ENCODE data around the gene NOD2. TPM values are rescaled to one million over a fixed set of nuclear protein-coding genes. Genes with fewer than 3 reads are reported as not detected.
A peak's percentile ranks its signal among the peaks of the same experiment; 100 is the strongest.

Gene NOD2
- total and polyA plus RNA-seq, 2 of the 13 experiments (the other 11 are each of a cell fraction or from before 2014, with no cell fraction given): 0.27 to 0.81 TPM

- Histone ChIP-seq H4K20me1 (ENCODE audit: insufficient read depth, low read length) (no peaks in the 10 kb centered on the region), H3K36me3 (replicated peaks in 1 of 2; ENCODE audit: control insufficient read depth in 1 of 2, insufficient read depth in 2 of 2, low read length in 2 of 2) (no peaks in the 10 kb centered on the region), H3K79me2 (ENCODE audit: insufficient read depth, low read length) (no peaks in the 10 kb centered on the region), H3K4me2 (ENCODE audit: low read depth, low read length) (peak overlapping the region; percentile 54), H3K9me3 (ENCODE audit: low read length) (no peaks in the 10 kb centered on the region), H2AFZ (ENCODE audit: low read length) (peak overlapping the region; percentile 87), H3K4me3 (replicated peaks in 1 of 3; ENCODE audit: insufficient read depth in 1 of 3, low read depth in 2 of 3, low read length in 3 of 3) (peak overlapping the region; percentile 0 to 37 (median 13); a peak in 3 of 6 replicates), H3K27ac (ENCODE audit: extremely low read length, insufficient read depth, low read length) (no peak overlapping the region), H3K27me3 (ENCODE audit: control insufficient read depth in 1 of 2, insufficient read depth in 2 of 2, low read length in 2 of 2) (peaks cover under 1 to 15% of the 10 kb centered on the region in 2 experiments; a peak in 4 of 5 replicates), H3K9ac (ENCODE audit: insufficient read depth, low read depth, low read length) (peak overlapping the region; percentile 41; the same call in 1 of the 2 replicates), H3K4me1 (ENCODE audit: insufficient read depth, low read length) (peaks cover 63% of the 10 kb centered on the region)
- no peak for ATAC-seq
- TF ChIP-seq CEBPZ (IDR thresholded peaks at IDR 0.05; ENCODE audit: low read length) (no peak), HNRNPL (IDR thresholded peaks at IDR 0.05; ENCODE audit: low read depth, low read length) (0 out of 2 replicates have a peak, but pooled peaks have one; percentile 19), ZNF747 (CRISPR knock-in tag; IDR thresholded peaks at IDR 0.05; ENCODE audit: borderline replicate concordance) (no peak), KDM1A (CRISPR knock-in tag; IDR thresholded peaks at IDR 0.05) (0 out of 2 replicates have a peak, but pooled peaks have one; percentile 62), ZMYM3 (CRISPR knock-in tag; IDR thresholded peaks at IDR 0.05) (peak; percentile 81), TEAD2 (CRISPR knock-in tag; IDR thresholded peaks at IDR 0.05) (no peak), ZNF687 (CRISPR knock-in tag; IDR thresholded peaks at IDR 0.05) (peak; percentile 17; the same call in 1 of the 2 replicates), IRF2 (CRISPR knock-in tag; IDR thresholded peaks at IDR 0.05) (peak; percentile 71), ZNF629 (CRISPR knock-in tag; conservative IDR thresholded peaks at IDR 0.05) (peak; percentile 96), BRF2 (CRISPR knock-in tag; IDR thresholded peaks at IDR 0.05) (no peak), ADNP (CRISPR knock-in tag; IDR thresholded peaks at IDR 0.05) (0 out of 2 replicates have a peak, but pooled peaks have one; percentile 47), JUN (CRISPR knock-in tag; IDR thresholded peaks at IDR 0.05) (no peak)
- WGBS (ENCODE audit: low lambda C conversion rate): 64% methylated on average over 19 of the region's 19 CpGs
- in situ Hi-C loops (cut with HindIII; ENCODE audit: extremely low pct_ligation_motif_present, low pct_unique_long_range_greater_than_20kb): no loop called here
- ChIA-PET POLR2A (interaction anchor here (1.1 to 1.5 kb wide), 2 partner anchors 41 to 43 kb away, joined by 4 read pairs; partner anchors contain the start of gene CYLD), CTCF (ENCODE audit: low intra/inter-chr PET ratio, low total read pairs) (no interaction called here)
- BruUV-seq (replicated peaks): no TSS peak
- no peak for DNase-seq (ENCODE audit: low spot score)
- FAIRE-seq: no peak
- intact Hi-C loops (cut with micrococcal nuclease; ENCODE audit: unreplicated experiment): no loop called here
Measured at GRCh38 chr16:50697881-50698767, 4.7 kb downstream of the NOD2 start.

Measured in HepG2 (cell line).